Activated CD8-positive, alpha-beta memory T cell treated with anti-CD3 and anti-CD28 coated beads, Interleukin-2, amount 50 U/mL, for 48 hours (primary cell): Measurements from ENCODE around the gene TCF4.

ENCODE experiments used
- DNase-seq: peaks from one replicate; pipeline ENCODE4 v3.0.0-alpha.2; 2020

TCF4 gene

DNA sequence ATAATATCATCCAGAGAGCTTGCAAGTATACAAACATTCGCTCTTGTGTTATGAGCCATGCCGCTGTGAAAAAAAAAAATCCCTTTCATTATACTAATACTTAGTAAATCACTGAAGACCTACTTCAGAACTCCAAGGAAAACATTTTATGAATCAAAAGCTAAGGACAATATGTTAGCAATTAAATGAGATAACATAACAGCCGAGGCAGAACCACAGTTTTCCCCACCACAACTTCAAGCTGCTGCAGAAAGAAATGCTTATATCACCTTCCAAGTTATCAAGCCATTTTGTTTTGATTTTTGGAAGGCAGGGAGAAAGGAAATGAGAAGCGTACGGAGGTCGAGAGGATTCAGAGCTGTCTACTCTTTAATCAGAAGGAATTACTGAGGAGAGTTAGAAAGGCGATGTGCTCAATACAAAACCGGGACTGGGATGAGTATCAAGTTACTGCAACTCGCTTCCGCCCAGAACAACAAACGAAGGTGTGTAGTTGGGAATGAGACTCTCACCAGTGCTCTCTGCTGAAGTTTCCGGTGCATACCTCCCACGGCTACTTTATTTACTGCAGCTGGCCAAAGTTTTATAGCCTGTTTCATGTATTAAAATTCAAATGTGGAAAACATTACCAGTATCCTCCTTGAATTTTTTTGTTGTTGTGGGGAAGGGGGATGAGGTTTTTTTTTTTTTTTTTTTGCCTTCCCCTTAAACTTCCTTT is 336.6 kb downstream of the TCF4 start:
- no peak for DNase-seq

- no peak for DNase-seq
Observed at GRCh38 chr18:55250768-55251173, 337.2 kb downstream of the TCF4 start.

- DNase-seq = no peak
Observed at GRCh38 chr18:55249550-55249949, 338.4 kb downstream of the TCF4 start.

DNA sequence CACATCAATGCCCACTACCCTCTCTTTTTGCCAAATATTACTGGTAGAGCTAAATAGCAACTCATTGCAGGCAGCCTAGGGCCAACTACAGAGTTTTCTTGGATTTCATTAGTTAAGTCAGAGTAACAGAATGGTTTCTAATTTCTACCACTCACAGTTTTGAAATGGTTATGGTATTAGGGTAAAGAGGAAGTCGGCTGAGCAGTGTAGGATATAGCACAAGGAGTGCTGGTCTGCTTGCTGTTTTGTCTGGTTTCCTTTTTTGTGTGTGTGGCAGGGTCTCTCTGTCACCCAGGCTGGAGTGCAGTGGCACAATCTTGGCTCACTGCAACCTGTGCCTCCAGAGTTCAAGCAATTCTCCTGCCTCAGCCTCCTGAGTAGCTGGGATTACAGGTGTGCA is 339.5 kb downstream of the TCF4 start:
- DNase-seq = no peak

DNA sequence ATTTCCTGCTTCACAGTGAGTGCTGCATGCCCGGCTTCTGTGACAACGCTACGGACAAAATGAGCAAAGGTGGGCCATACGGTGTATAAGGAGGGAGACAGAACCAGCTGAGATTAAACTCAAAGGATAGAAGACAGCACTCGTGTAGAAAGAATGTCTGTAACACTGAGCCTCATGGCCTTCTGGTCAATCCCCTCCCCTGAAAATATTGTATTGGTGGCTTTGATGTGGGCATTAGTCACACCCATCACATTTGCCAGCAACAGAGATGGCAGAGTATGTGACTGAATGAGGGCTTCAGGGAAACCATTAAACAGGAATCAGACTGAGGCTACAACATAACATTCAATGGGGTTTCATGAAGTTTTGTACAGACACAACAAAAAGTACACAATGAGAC is 341.0 kb downstream of the TCF4 start:
- no peak for DNase-seq

- DNase-seq = no peak
Observed at GRCh38 chr18:55246278-55246677, 341.7 kb downstream of the TCF4 start.

- DNase-seq = no peak
Observed at GRCh38 chr18:55245211-55245614, 342.8 kb downstream of the TCF4 start.

DNA sequence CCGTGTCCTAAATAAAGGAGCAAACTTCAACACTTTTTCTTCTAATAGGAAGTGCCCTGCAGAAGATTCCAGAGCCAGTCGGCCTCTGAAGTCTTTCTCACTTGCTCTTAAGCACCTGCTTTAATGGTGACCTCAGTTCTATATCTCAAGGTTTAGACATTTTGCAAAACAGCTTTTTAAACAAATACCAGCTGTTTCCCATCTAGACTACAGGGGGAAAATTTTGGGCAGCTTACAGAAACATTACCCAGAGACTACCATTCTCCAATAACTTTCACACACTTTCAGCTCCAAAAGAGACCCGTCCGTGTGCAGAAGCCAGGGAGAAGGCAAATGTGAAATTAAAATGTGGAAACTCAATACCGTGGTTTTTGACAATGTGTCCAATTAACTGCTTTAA is 343.4 kb downstream of the TCF4 start:
- DNase-seq = no peak

- no peak for DNase-seq
Observed at GRCh38 chr18:55243857-55244256, 344.1 kb downstream of the TCF4 start.

DNA sequence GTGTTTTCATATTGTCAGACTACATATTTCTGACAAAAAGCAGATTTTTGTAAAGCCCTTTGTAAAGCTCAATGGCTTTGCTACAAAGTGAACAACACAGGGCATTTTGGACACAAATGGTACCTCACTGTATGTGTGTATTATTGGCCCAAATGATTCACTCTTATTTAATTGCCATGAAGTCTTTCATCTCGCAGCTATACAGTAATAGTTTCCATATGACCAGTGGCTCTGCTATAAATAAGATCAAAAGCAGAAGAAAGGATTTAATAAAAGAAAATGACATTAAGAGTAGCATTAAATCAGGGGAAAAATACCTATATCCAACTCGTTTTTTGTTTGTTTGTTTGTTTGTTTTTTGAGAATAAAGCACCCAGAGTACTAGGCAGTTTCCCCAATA is 344.7 kb downstream of the TCF4 start:
- no peak for DNase-seq

DNA sequence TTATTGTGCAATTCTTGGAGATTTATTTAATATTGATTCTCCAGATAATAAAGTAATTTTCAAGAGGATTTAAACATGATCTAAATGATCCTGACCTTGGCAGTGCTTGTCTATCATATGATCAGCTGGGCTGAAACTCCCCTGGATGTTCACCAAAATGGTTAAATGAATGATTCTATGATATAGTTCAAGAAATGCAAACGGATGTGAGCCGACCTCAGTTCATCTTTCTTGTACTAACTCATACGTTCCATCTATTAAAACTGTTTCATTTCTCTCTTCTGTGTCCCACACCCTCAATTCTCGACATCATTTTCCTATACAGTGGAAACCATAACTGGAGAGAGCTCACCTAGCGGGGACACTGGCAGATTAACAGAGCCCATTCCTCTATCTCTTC is 347.0 kb downstream of the TCF4 start:
- no peak for DNase-seq

- DNase-seq = no peak
Observed at GRCh38 chr18:55239740-55240139, 348.3 kb downstream of the TCF4 start.

DNA sequence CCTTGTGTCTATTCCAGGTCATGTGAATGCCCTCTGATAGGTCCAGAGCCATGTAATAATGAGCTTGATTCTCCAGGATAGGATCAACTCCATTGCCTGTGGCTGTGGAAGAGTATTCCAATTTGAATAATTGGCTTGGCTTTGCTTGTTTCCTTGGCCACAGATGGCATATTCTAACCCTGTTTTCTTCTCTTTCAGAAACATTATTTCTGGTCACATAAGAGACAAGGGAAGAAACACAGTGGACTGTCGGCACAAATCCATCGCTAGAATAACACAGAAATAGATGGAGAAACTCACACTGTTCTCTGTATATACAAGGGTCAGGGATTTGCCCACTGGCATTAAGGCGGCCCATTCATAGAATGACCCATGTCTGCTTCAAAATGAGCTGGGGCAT is 350.3 kb downstream of the TCF4 start:
- DNase-seq = no peak

- no peak for DNase-seq
Observed at GRCh38 chr18:55236150-55236931, 351.7 kb downstream of the TCF4 start.

DNA sequence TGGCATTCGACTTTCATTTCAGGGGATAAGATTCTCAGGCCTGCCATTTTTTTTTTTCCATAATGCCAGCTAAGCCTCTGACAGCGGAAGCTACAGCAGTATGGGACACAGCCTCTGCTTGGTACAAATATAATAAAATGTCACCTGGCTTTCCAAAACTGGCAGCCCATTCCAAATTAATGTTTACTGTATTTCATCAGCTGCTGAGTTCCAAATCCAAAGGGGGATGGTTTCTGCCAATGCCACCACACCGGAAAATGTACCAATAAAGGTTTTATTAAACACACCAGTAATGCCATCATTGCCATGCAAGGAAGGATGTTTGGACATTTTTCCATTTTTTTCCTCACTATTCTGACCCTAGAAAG is 352.9 kb downstream of the TCF4 start:
- DNase-seq = no peak

GRCh38 chr18:55234366-55235093 is 353.5 kb downstream of the TCF4 start:
- peak; percentile 82 for DNase-seq

- DNase-seq = no peak
Observed at GRCh38 chr18:55233857-55234256, 354.1 kb downstream of the TCF4 start.

DNA sequence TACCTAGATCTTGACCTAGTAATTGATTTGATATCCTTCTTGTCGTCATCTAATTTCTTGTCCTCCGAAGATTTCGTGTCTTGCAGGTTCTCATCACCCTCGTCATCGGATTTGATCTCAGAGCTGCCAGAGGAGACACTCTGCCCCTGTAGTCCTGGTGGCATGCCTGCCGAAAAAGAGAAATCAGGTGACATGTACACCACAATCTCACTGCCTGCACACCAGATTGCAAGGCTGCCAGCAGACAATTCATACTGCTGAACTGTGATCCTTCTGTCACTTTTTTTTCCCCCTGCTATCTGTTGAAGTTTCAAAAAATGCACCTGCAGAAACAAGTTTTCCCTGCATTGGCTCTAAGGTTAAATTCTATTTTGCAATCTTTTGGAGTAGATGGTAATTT is 355.5 kb downstream of the TCF4 start:
- no peak for DNase-seq

GRCh38 chr18:55229682-55230081 is 358.3 kb downstream of the TCF4 start:
- no peak for DNase-seq

GRCh38 chr18:55228707-55229106 is 359.3 kb downstream of the TCF4 start:
- no peak for DNase-seq

- no peak for DNase-seq
Observed at GRCh38 chr18:55228191-55228590, 359.8 kb downstream of the TCF4 start.

DNA sequence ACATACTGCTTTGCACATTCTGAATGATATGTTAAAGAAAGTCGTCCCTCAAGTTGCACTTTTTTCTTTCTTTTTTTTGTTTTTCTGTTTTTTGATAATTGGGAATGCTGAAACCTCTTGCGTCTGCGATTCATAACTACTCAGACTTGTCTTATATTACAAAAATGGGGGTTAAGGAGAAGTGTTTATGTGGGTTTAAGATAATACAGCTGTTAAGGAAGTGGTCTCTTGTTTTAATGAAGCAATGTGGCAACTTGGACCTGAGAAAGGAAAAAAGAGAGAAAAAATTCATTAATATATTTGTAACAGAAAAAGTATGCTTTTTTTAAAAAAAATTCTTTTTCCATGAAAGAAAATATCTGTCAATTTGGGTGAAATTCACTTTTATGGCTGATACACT is 360.2 kb downstream of the TCF4 start:
- no peak for DNase-seq

DNA sequence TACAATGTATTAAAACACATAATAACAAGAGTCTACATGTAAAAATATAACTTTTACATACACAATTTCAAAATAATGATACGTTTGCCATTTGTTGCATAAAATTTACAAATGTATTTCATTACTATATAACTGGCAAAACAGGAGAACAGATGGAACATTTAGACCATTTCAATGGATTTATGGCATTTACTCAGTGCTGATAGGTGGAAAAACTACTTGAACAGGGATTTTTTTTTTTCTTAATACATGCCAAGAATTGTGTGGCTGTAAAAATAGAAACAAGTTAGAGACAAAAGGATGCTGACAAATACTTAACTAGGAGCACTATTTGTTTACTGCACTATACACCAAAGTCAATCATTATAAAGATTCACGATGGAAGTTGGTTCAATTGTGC is 361.9 kb downstream of the TCF4 start:
- no peak for DNase-seq

DNA sequence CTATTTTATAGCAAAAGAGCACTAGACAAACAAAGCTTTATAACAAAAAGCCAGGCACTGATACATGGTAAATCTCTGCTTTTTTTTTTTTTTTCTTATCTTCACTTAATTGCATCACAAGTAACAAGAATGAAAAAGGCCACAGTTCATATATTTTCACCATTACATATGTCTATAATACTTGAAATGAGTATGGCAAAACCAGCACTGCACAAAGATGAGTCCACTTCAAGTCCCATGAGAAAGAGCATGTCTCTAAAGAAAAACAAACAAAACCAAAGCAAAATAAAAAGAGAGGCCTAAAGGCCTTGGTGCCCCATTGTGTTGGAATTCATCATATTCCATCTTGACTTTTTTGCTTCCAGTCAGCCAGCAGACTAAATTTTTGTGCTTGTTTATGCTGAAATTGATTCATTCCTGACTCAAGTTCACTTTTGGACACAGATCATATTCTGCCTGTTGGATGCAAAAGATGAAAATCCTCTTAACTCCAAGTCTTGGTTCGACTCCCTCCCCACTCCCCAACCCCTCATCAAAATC is 363.8 kb downstream of the TCF4 start:
- no peak for DNase-seq
